Measurements from ENCODE around the gene MEF2A.
"Not testable (repeated sequence)": the region's sequence is repeated elsewhere in the genome, so short reads cannot be mapped to it uniquely, and the experiment has no call there.

Gene MEF2A

GRCh38 chr15:99651023-99651807 is 85.4 kb downstream of the MEF2A start:
- DNase-seq (ENCODE audit: low spot score), result no peak

DNA sequence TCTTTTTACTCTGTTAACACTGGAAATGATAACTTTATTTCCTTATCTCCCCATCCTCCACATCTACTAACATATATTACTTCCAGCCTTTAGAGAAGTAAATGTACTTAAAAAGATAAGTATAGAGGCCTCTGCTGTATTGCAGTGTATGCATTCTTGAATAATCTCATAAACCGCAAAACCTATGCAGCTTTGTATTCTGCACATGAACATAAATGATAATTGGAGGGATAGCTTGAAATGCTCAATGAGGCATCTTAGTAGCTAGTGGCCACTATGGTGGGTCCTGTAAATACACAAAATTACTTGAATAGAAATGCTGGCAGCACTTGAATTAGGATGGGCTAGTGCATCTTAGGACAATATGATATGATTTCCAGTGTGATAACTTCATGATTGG is 90.4 kb downstream of the MEF2A start:
- DNase-seq (ENCODE audit: low spot score), result no peak

DNA sequence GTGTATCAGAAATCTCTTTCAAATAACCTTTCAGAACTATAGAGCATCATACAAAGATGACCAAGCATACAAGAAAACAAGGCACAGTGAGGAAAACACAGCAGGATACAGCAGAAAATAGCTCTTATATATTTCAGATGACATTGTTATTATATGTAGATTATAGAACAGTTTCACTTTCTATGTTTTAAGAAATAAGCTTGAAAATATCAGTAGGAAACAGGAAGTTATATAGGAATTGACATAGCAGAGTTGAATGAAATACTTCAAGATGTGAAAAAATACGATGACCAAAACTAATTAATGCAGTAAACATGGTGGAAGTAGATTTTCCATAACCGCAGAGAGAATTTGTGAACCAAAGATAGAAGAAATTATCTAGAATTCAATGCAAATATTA is 92.2 kb downstream of the MEF2A start:
- no peak for DNase-seq (ENCODE audit: low spot score)

DNA sequence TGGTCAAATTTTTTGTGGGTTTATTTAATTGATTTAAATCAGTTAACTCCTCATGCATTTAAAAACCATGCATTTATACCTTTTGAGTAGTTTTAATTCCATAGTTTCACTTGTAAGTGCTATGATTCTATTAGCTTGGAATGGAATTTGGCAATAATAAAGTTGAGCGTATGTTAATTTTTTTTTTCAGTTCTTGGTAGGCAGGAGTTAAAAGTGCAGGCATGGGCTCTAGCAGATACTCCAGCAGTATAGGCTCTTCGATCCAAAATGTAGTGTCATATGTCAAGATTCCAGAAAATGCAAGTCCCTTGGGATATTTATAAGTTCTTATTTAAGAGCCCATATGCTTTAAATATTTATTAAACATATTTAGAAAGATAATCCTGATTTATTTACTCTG is 97.1 kb downstream of the MEF2A start:
- DNase-seq (ENCODE audit: low spot score), result no peak

- not testable (repeated sequence) for DNase-seq (ENCODE audit: low spot score)
Observed at GRCh38 chr15:99666073-99666472, 100.3 kb downstream of the MEF2A start.

DNA sequence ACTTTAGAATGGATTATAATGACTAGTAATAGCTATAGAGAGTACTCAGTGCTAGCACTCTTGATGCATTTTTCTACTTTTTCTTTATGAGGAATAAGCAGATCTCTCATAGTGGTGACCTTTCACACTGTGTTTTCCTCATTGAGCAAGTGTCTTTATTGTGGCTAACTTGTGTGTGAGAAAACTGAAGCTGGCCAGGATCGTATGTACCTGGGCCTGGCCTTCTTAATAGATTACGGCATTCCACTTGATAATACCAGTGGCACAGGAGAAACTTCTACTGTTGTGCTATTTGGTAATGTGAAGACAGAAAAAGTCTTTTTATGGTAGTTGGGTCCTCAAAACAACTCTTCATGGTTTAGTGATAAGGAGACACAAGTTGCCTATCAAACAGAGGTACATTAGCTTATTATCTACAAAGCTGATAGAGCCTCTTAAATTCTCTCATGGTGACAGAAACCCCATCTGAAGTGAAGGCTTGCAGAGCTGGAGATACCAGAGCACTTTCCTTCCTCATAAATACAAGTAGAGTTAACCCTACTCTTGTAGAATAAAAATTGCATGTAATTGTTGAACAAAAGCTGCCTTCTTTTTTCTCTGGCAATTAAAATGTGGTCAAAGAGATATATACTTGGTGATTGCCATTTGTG is 102.9 kb downstream of the MEF2A start:
- DNase-seq (ENCODE audit: low spot score), result no peak

DNA sequence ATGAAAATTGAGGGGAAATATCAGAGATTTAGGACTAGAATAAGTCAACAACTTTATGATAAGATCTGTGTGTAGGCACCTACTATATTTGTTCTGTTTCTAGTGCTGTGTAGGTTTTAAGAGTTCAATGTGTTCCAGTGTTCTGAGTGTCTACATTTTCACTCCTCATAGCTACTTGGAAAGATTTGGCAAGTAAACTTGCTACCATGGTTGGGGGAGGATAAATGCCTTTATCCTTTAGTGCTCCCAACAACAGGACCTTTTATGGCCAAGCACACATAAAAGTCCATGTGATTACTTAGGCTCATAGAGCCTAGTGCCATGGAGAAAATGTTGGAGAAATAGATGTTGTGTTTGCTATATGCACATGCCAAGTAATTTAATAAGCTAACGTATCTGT is 103.5 kb downstream of the MEF2A start:
- DNase-seq (ENCODE audit: low spot score), result no peak

DNA sequence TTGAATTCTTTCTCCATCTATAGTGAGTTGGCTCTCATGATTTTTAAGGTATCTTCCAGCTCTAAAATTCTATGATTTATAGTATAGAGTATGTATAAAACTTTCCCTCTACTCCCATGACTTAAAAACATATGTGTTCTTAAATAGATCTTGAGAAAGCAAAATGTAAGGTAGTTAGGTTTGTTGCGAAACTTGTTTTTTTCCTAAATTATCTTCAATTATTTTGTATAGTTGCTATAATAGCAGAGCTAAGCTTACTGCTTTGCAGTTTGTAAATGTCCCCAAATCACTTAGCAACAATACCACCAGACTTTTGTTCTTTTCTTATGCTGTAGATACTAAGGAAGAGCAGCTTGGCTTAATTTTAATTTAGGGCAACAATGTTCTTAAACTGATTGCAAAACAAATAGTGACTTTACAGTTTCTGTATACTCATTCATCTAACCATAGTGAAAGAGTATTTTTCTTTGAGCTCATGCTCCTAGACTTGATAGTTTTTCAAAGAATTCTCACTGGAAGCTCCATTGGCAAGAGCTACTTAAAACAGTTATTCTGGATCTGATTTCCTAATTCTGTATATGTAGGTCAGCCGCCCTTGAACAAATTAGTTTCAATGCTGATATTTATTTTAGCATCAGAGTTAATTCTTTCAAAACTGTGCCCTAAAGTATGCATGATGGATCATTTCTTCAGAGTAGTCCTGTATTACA is 106.3 kb downstream of the MEF2A start:
- no peak for DNase-seq (ENCODE audit: low spot score)

GRCh38 chr15:99673111-99673510 is 107.3 kb downstream of the MEF2A start:
- no peak for DNase-seq (ENCODE audit: low spot score)

GRCh38 chr15:99674279-99674678 is 108.5 kb downstream of the MEF2A start:
- no peak for DNase-seq (ENCODE audit: low spot score)

GRCh38 chr15:99677540-99678134 is 111.9 kb downstream of the MEF2A start:
- no peak for DNase-seq (ENCODE audit: low spot score)

DNA sequence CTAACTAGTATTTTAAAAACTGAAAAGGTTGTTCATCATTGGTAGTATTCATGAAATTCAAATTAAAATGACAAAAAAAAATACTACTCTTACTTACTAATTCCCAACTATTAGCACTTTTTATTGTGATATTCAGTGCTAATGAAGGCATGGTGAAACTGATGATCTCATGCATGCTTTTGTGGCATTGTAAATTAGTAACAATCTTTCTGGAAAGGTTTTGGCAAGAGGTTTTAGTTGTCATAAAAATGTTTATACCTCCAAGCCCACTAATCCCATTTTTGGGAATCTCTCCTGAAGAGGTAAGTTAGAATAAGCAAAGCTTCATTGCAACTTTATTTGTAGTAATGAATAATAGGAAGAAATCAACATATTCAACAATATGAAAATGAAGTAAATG is 114.5 kb downstream of the MEF2A start:
- DNase-seq (ENCODE audit: low spot score), result no peak

GRCh38 chr15:99681990-99682389 is 116.2 kb downstream of the MEF2A start:
- no peak for DNase-seq (ENCODE audit: low spot score)

- peak; percentile 26 for DNase-seq (ENCODE audit: low spot score)
Observed at GRCh38 chr15:99682455-99682854, 116.7 kb downstream of the MEF2A start.

DNA sequence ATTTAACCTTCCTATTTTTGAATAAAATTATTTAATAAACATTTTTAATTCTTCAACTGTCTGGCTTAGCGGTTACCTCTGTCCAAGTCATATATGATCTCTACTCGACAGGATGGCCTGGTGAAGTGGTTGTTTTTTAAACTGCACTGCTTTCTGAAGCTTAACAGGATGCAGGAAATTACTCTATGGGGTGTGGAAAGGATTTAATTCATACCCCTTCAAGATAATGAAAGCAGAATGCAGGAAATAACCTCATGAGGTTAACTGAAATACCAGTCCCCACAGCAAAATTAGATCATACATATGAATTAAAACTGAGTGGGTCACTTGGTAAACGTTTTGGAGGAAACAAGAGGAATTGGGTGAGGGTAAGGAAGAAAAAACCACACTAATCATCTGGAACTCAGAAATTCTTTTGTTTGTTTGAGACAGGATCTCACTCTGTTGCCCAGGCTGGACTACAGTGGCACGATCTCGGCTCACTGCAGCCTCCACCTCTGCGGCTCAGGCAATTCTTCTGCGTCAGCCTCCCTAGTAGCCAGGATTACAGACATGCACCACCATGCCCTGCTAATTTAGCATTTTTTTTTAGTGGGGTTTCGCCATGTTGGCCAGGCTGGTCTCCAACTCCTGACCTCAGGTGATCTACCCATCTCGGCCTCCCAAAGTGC is 117.4 kb downstream of the MEF2A start:
- DNase-seq (ENCODE audit: low spot score), result peak; percentile 13

DNA sequence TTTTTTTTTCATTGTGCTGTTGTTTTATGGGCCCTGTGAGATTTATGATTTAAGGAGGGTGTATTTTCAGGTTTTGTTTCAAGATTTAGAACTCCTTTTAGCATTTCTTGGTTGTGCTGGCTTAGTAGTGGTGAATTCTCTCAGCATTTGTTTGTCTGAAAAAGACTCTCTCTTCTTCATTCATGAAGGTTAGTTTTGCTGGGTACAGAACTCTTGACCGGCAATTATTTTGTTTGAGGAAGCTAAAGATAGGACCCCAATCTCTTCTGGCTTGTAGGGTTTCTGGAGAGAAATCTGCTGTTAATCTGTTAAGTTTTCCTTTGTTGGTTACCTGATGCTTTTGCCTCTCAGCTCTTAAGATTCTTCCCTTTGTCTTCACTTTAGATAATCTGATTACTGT is 120.5 kb downstream of the MEF2A start:
- no peak for DNase-seq (ENCODE audit: low spot score)

DNA sequence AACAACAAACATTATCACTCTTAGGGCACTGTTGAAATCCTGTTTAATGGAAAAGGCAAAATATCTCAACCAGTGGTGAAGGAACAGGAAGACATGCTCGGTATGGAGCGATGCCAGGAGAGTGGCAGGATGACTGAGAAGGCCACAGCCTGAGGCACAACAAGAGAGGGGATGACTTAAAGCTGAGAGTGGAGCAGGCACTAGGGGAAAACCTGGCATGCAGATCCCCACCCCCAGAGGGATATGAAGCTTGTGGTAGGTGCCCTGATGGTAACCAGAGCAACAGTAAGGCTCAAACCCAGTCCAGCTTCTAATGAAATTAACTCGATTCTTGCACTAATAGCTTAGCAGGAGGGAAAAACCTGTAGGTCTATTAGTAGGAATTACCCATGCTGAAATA is 127.0 kb downstream of the MEF2A start:
- no peak for DNase-seq (ENCODE audit: low spot score)

DNA sequence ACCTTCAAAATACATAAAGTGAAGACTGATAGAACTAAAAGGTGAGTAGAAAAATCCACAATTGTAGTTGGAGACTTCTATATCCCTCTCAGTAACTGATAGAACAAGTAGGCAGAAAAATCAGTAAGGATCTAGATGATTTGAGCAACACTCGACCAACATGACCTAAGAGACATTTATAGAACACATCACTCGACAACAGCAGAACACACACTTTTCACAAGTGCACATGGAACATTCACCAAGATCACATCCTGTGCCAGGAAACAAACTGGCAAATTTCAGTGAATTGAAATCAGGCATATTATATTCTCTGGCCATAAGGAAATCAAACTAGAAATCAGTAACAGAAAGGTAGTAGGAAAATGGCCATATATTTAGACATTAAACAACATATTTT is 130.3 kb downstream of the MEF2A start:
- DNase-seq (ENCODE audit: low spot score), result no peak

DNA sequence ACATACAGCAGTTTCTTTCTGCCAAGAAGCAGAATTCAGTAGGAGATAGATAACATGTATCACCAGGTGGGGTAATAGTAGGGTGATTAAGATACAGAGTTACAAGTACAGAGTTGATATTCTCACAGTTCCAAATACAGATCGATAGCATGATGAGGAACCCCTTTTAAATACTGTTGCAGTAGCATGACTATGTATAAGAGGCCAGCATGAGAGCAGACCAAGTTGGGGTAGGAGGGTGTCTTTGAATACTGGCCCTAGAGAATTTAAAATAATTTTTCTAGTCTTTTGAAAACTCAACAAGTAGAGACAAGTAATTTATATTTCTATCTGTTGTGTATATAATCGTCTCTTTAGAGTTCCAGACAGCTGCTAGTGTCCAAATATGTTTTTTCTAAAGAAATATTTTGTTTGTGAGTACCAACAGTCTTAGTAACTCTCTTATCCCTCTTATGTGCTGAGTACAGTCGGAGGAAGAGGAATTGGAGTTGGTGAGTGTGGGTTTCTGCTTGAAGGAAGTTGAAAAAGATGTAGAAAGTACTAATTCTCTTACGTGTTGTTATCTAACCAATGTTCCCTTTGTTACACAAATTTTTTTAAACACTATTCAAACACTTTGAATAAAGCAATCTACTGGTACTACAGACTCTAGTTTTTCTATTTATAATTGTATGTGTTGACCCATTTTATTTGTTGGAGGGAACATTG is 137.3 kb downstream of the MEF2A start:
- no peak for DNase-seq (ENCODE audit: low spot score)

GRCh38 chr15:99703603-99704443 is 138.0 kb downstream of the MEF2A start:
- DNase-seq (ENCODE audit: low spot score), result peak; percentile 52

DNA sequence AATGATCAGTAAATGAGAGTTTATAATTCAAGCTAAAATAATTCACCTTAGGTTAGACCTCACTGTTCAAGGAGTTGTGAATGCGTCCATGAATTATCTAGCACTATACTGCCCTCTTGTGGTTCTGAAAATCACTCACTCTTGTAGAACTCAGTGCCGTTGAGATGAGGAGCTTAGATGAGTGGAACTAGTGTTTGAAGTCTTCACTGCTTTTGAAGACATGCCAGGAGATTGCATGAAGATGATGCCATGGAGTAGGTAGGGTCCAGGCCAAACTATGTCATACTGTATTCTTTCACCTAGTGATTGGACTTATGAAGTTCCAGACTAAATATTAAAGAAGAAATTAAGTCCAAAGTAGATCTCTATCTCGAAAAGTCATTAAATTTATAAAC is 138.7 kb downstream of the MEF2A start:
- DNase-seq (ENCODE audit: low spot score), result peak; percentile 80

Measured in CD4-positive, alpha-beta T cell treated with Interleukin-2 at 100 ng/mL for 4 hours (primary cell).